K562 (cell line): Measurements from ENCODE around the gene SLC66A2. TPM values are rescaled to one million over a fixed set of nuclear protein-coding genes. Genes with fewer than 3 reads are reported as not detected.

ENCODE experiments used
- ATAC-seq: fragments of 200-7000 bp; cut with Tn5 transposase; 3 replicates; pipeline ENCODE4 v1.9.1; 2020; ENCODE audit warnings: moderate library complexity
- BruUV-seq: library from RNA; stranded (reverse); fragments of 400-500 nt; replicated peaks from 2 replicates; lab custom pipeline; 2021; lab: Mats Ljungman, UMichigan
- CTCF ChIA-PET: fragments of 300-600 bp; formaldehyde crosslinking; extraction: SDS; loops from one replicate; lab custom pipeline; 2021; ENCODE audit warnings: low intra/inter-chr PET ratio; lab: Yijun Ruan, JAX
- POLR2A ChIA-PET: fragments of 300-600, 350-650 bp; sonication (Branson Sonifier 250); formaldehyde crosslinking; extraction: SDS; loops from one replicate; lab custom pipeline; 2021; ENCODE audit warnings: antibody characterized with exemption, inconsistent platforms; lab: Yijun Ruan, JAX
- DNase-seq, 4 experiments: peaks; one replicate each; pipeline versions ENCODE4 v3.0.0 to v3.0.0-alpha.2; 2011 to 2018; ENCODE audit warnings: low spot score in 3 of 4, mixed read lengths in 3 of 4; ENCODE audit errors: extremely low read depth in 1 of 4
- FAIRE-seq: peaks from 2 replicates; lab custom pipeline; 2011; peaks lifted over from hg19 to GRCh38; lab: Jason Lieb, UNC
- H2AFZ ChIP-seq: 2 replicates; pipeline ENCODE4 v1.6.0; 2011; ENCODE audit warnings: low read depth, low read length, control low read depth, inconsistent platforms
- H3K27ac ChIP-seq: fragments of 200-600 bp; 3 replicates; pipeline ENCODE4 v1.8.0; 2011; ENCODE audit warnings: low read depth, mild to moderate bottlenecking, control low read depth, inconsistent platforms, low read length, moderate library complexity, mixed read lengths; ENCODE audit errors: extremely low read depth
- H3K27me3 ChIP-seq, 2 experiments: fragments of 300-600 bp in 1 of 2; 2 replicates in 1 of 2; 3 replicates in 1 of 2; pipeline versions ENCODE4 v1.6.0 to v1.8.0; 2011; ENCODE audit warnings: inconsistent platforms in 2 of 2, low read length in 2 of 2, mild to moderate bottlenecking in 1 of 2, mixed read lengths in 1 of 2, moderate library complexity in 1 of 2; ENCODE audit not compliant: control insufficient read depth in 2 of 2, insufficient read depth in 2 of 2
- H3K36me3 ChIP-seq: fragments of 300-600 bp; 3 replicates; pipeline ENCODE4 v1.8.0; 2011; ENCODE audit warnings: mild to moderate bottlenecking, low read length, inconsistent platforms; ENCODE audit not compliant: control insufficient read depth, insufficient read depth
- H3K4me1 ChIP-seq, 2 experiments: fragments of 200-600 bp in 1 of 2; replicated peaks in 1 of 2; 2 replicates in 1 of 2; 3 replicates in 1 of 2; pipeline versions ENCODE4 v1.5.1 to v1.8.0; 2011; ENCODE audit warnings: inconsistent platforms in 2 of 2, low read length in 2 of 2, mild to moderate bottlenecking in 1 of 2, mixed read lengths in 1 of 2, moderate library complexity in 1 of 2; ENCODE audit not compliant: control insufficient read depth in 2 of 2, insufficient read depth in 2 of 2
- H3K4me2 ChIP-seq: 2 replicates; pipeline ENCODE4 v1.6.1; 2011; ENCODE audit warnings: low read length, control low read depth, inconsistent platforms, mixed read lengths; ENCODE audit not compliant: insufficient read depth
- H3K4me3 ChIP-seq: fragments of 200-600 bp; sonication (generic), shearing (Covaris generic); 2 replicates; pipeline ENCODE4 v1.5.1; 2016; ENCODE audit warnings: control low read depth, inconsistent platforms
- H3K79me2 ChIP-seq: fragments of 200-600 bp; 3 replicates; pipeline ENCODE4 v1.8.0; 2011; ENCODE audit warnings: low read length, inconsistent platforms; ENCODE audit not compliant: control insufficient read depth, insufficient read depth
- H3K9ac ChIP-seq, 2 experiments: 2 replicates each; pipeline versions ENCODE4 v1.6.0 to v1.6.1; 2011; ENCODE audit warnings: low read depth in 2 of 2, low read length in 2 of 2, control low read depth in 1 of 2, inconsistent platforms in 1 of 2, mild to moderate bottlenecking in 1 of 2, mixed read lengths in 1 of 2; ENCODE audit not compliant: insufficient read depth in 1 of 2
- H3K9me1 ChIP-seq: one replicate; pipeline ENCODE4 v1.6.0; 2011; ENCODE audit warnings: inconsistent platforms, mild to moderate bottlenecking, low read length, moderate library complexity; ENCODE audit not compliant: control insufficient read depth, insufficient read depth
- H3K9me3 ChIP-seq: replicated peaks from 2 replicates; pipeline ENCODE4 v1.5.1; 2011; ENCODE audit warnings: low read depth, low read length, inconsistent platforms; ENCODE audit not compliant: control insufficient read depth, insufficient read depth
- H4K20me1 ChIP-seq: replicated peaks from 2 replicates; pipeline ENCODE4 v1.6.1; 2011; ENCODE audit warnings: low read length, inconsistent platforms, mixed read lengths; ENCODE audit not compliant: control insufficient read depth, insufficient read depth
- BACH1 ChIP-seq: fragments of 200-800 bp; sonication (Bioruptor generic); IDR thresholded peaks from 2 replicates; pipeline ENCODE4 v1.6.1; 2016; ENCODE audit warnings: missing genetic modification characterization, missing compliant biosample characterization
- ELF4 ChIP-seq: fragments of 450-650 bp; formaldehyde crosslinking; IDR thresholded peaks from 2 replicates; pipeline ENCODE4 v1.4.0; 2022; ENCODE audit warnings: missing genetic modification characterization
- MAFF ChIP-seq: IDR thresholded peaks from 2 replicates; pipeline ENCODE4 v1.6.1; 2012; ENCODE audit warnings: low read length, improper control_type of control experiment
- ZNF232 ChIP-seq: sonication (generic); formaldehyde crosslinking; IDR thresholded peaks from 2 replicates; pipeline ENCODE4 v1.8.0; 2022; ENCODE audit warnings: mild to moderate bottlenecking, missing genetic modification reagents
- WGBS: fragments of 100-300 bp; shearing (Covaris generic); methylation state at CpG from one replicate; pipeline ENCODE4 v1.1.6; 2016; ENCODE audit warnings: low coverage, mixed read lengths; ENCODE audit not compliant: insufficient coverage; ENCODE audit errors: missing lambda C conversion rate; 5-methylcytosine and 5-hydroxymethylcytosine counted together
- in situ Hi-C: fragments of 300-500 bp; cut with MboI; formaldehyde crosslinking; loops from 4 replicates; pipeline ENCODE4 v1.15.0; 2018; ENCODE audit warnings: inconsistent platforms, mixed read lengths
- intact Hi-C: fragments of 100-400 bp; cut with micrococcal nuclease; formaldehyde crosslinking; loops from 2 replicates; pipeline ENCODE4 v1.14.2; 2022
- polyA plus RNA-seq, 8 experiments: library from polyadenylated mRNA; depleted of rRNA in 4 of 8; stranded (reverse) in 5 of 8; unstranded in 3 of 8; fragments of >200 nt; fragmentation: Nextera tagmentation in 2 of 8; fragmentation: Illumina TruSeq in 1 of 8; extraction: Ambion mirVana in 2 of 8; extraction: Trizol in 1 of 8; gene quantifications; 2 replicates each; pipeline versions ENCODE4 v1.2.1 to v1.2.3, GENCODE V29; 2011 to 2014; ENCODE audit warnings: inconsistent platforms in 1 of 8, missing spikeins in 1 of 8
- total RNA-seq, 7 experiments: library from RNA; depleted of rRNA in 6 of 7; stranded (reverse); fragments of >200 nt in 6 of 7; fragmentation: Illumina TruSeq in 2 of 7; extraction: Trizol in 2 of 7; gene quantifications; 2 replicates each; pipeline versions ENCODE4 v1.2.1 to v1.2.3, GENCODE V29; 2011 to 2021; ENCODE audit warnings: low replicate concordance in 1 of 7

Gene SLC66A2
- total and polyA plus RNA-seq, 9 of the 15 experiments (the other 6 are each of a cell fraction or from before 2014, with no cell fraction given) = 0.25 to 17.5 (median 5.6) TPM

GRCh38 chr18:79918615-79919011 is 32.8 kb downstream of the SLC66A2 start:
- FAIRE-seq (no peak), ATAC-seq (no peak), DNase-seq (no peak)
- ChIA-PET CTCF (no interaction called here), POLR2A (interaction anchor here (0.7 kb wide), 1 partner anchor 25 kb away, joined by 4 read pairs; no protein-coding TSS in a partner anchor)
- no peaks in the 10 kb centered on the region for H3K9me1 ChIP-seq
- H3K4me2 ChIP-seq = no peak overlapping the region
- WGBS = 100% methylated on average over 1 of the region's 20 CpGs
- intact Hi-C loops = no loop called here
- H3K27ac ChIP-seq = no peak overlapping the region
- H3K9ac ChIP-seq = no peak overlapping the region
- 0 out of 2 replicates have a peak, but pooled peaks cover 1% of the 10 kb centered on the region for H3K9me3 ChIP-seq
- no peaks in the 10 kb centered on the region for H3K36me3 ChIP-seq
- in situ Hi-C loops = no loop called here
- H3K27me3 ChIP-seq = no peaks in the 10 kb centered on the region
- no peaks in the 10 kb centered on the region for H4K20me1 ChIP-seq
- H3K4me1 ChIP-seq = no peaks in the 10 kb centered on the region; a peak in 1 of 5 replicates
- no peaks in the 10 kb centered on the region for H3K79me2 ChIP-seq
- H2AFZ ChIP-seq = no peak overlapping the region
- no peak overlapping the region for H3K4me3 ChIP-seq
- no TSS peak for BruUV-seq
- no peak for TF ChIP-seq ZNF232 (CRISPR knock-in tag)
- TF ChIP-seq ELF4 (CRISPR knock-in tag) = no peak

GRCh38 chr18:79917853-79918614 is 33.4 kb downstream of the SLC66A2 start:
- Histone ChIP-seq H3K4me3 (no peak overlapping the region), H3K9me1 (no peaks in the 10 kb centered on the region), H3K27me3 (no peaks in the 10 kb centered on the region), H4K20me1 (no peaks in the 10 kb centered on the region), H3K9me3 (0 out of 2 replicates have a peak, but pooled peaks cover 1% of the 10 kb centered on the region), H3K4me2 (no peak overlapping the region), H3K79me2 (no peaks in the 10 kb centered on the region), H3K27ac (no peak overlapping the region), H3K9ac (no peak overlapping the region), H2AFZ (no peak overlapping the region), H3K36me3 (no peaks in the 10 kb centered on the region), H3K4me1 (no peaks in the 10 kb centered on the region; a peak in 1 of 5 replicates)
- ATAC-seq (no peak), FAIRE-seq (no peak), DNase-seq (no peak)
- in situ Hi-C loops (no loop called here), intact Hi-C loops (no loop called here)
- no peak for TF ChIP-seq BACH1 (tag)
- TF ChIP-seq MAFF = no peak
- CTCF ChIA-PET = no interaction called here
- 68% methylated on average over 5 of the region's 25 CpGs for WGBS
- POLR2A ChIA-PET = interaction anchor here (0.7 kb wide), 1 partner anchor 25 kb away, joined by 4 read pairs; no protein-coding TSS in a partner anchor
- BruUV-seq = no TSS peak
